GM23338 (cell line): ENCODE data around the gene KCNJ8. TPM values are rescaled to one million over a fixed set of nuclear protein-coding genes. Genes with fewer than 3 reads are reported as not detected.
A peak's percentile ranks its signal among the peaks of the same experiment; 100 is the strongest.

Experiments
- ATAC-seq: fragments of 200-7000 bp; cut with Tn5 transposase; 3 replicates; pipeline ENCODE4 v1.9.1; 2020
- DNase-seq: peaks from one replicate; pipeline ENCODE4 v3.0.0-alpha.2; 2015; ENCODE audit warnings: low spot score
- H2AFZ ChIP-seq: fragments of 200-600 bp; sonication (generic); 2 replicates; pipeline ENCODE4 v1.8.0; 2016; ENCODE audit warnings: antibody characterized with exemption, mild to moderate bottlenecking, moderate library complexity
- H3F3A ChIP-seq: fragments of 200-600 bp; sonication (generic); replicated peaks from 2 replicates; pipeline ENCODE4 v1.8.0; 2017; ENCODE audit warnings: antibody characterized with exemption, mixed run types, low read depth
- H3K27ac ChIP-seq: fragments of 200-600 bp; sonication (generic); 2 replicates; pipeline ENCODE4 v1.6.1; 2016; ENCODE audit warnings: low read depth
- H3K27me3 ChIP-seq: fragments of 200-600 bp; sonication (generic); 2 replicates; pipeline ENCODE4 v1.8.0; 2016; ENCODE audit warnings: mild to moderate bottlenecking, mixed run types, moderate library complexity; ENCODE audit not compliant: insufficient read depth
- H3K36me3 ChIP-seq: fragments of 200-600 bp; sonication (generic); 2 replicates; pipeline ENCODE4 v1.8.0; 2016; ENCODE audit warnings: mild to moderate bottlenecking; ENCODE audit not compliant: insufficient read depth
- H3K4me1 ChIP-seq: fragments of 200-600 bp; sonication (generic); 2 replicates; pipeline ENCODE4 v1.8.0; 2016; ENCODE audit warnings: mild to moderate bottlenecking, moderate library complexity; ENCODE audit not compliant: insufficient read depth
- H3K4me2 ChIP-seq: fragments of 200-600 bp; sonication (generic); 2 replicates; pipeline ENCODE4 v1.7.1; 2017; ENCODE audit warnings: mixed run types
- H3K4me3 ChIP-seq: fragments of 200-600 bp; sonication (generic); 2 replicates; pipeline ENCODE4 v1.6.1; 2016; ENCODE audit warnings: mixed run types
- H3K79me2 ChIP-seq: fragments of 200-600 bp; sonication (generic); replicated peaks from 2 replicates; pipeline ENCODE4 v1.8.0; 2017; ENCODE audit warnings: mild to moderate bottlenecking; ENCODE audit not compliant: insufficient read depth
- H3K9me2 ChIP-seq: fragments of 200-600 bp; sonication (generic); 2 replicates; pipeline ENCODE4 v1.8.0; 2017; ENCODE audit not compliant: insufficient read depth
- H4K20me1 ChIP-seq: fragments of 200-600 bp; sonication (generic); replicated peaks from 2 replicates; pipeline ENCODE4 v1.8.0; 2017; ENCODE audit warnings: mild to moderate bottlenecking; ENCODE audit not compliant: insufficient read depth
- H3K27ac Mint-ChIP-seq: 2 replicates; pipeline ENCODE4 v1.8.0; 2020; ENCODE audit warnings: inconsistent platforms, mild to moderate bottlenecking, moderate library complexity, mixed read lengths
- H3K27me3 Mint-ChIP-seq: 3 replicates; pipeline ENCODE4 v1.8.0; 2022; ENCODE audit warnings: low read depth, mild to moderate bottlenecking, moderate library complexity, mixed read lengths, inconsistent platforms; ENCODE audit not compliant: insufficient read depth, poor library complexity
- H3K36me3 Mint-ChIP-seq: 3 replicates; pipeline ENCODE4 v1.8.0; 2021; ENCODE audit warnings: low read depth, mild to moderate bottlenecking, inconsistent platforms, moderate library complexity, mixed read lengths
- H3K4me1 Mint-ChIP-seq: 3 replicates; pipeline ENCODE4 v1.8.0; 2020; ENCODE audit warnings: mild to moderate bottlenecking, inconsistent platforms, mixed read lengths
- H3K4me3 Mint-ChIP-seq: 3 replicates; pipeline ENCODE4 v1.8.0; 2021; ENCODE audit warnings: moderate library complexity, mild to moderate bottlenecking, inconsistent platforms, mixed read lengths
- H3K9me3 Mint-ChIP-seq: 3 replicates; pipeline ENCODE4 v1.8.0; 2020; ENCODE audit warnings: moderate library complexity, mild to moderate bottlenecking, inconsistent platforms, mixed read lengths
- CREB1 ChIP-seq: fragments of 250-450 bp; sonication (Bioruptor Pico); IDR thresholded peaks from 2 replicates; pipeline ENCODE4 v1.5.0; 2020; ENCODE audit warnings: low read depth, mild to moderate bottlenecking, moderate library complexity
- EZH2phosphoT487 ChIP-seq: fragments of 200-600 bp; sonication (generic); IDR thresholded peaks from one replicate; pipeline ENCODE4 v1.8.1; 2018; ENCODE audit warnings: antibody characterized with exemption; ENCODE audit not compliant: unreplicated experiment
- POLR2AphosphoS5 ChIP-seq: IDR thresholded peaks from 2 replicates; pipeline ENCODE4 v1.6.1; 2016; ENCODE audit warnings: antibody characterized with exemption, low read depth
- STAT1 ChIP-seq: IDR thresholded peaks from one replicate; pipeline ENCODE4 v1.6.1; 2016; ENCODE audit warnings: antibody characterized with exemption; ENCODE audit not compliant: unreplicated experiment
- polyA plus RNA-seq: library from polyadenylated mRNA; unstranded; fragments of >200 nt; fragmentation: Nextera tagmentation; extraction: Ambion mirVana; gene quantifications from 2 replicates; pipeline ENCODE4 v1.2.1, GENCODE V29; 2016
- total RNA-seq: library from RNA; depleted of rRNA; stranded (reverse); fragments of >200 nt; shearing (Covaris generic); gene quantifications from 2 replicates; pipeline ENCODE4 v1.2.3, GENCODE V29; 2014
- TF ChIP-seq, protein P1 (sequence below): fragments of 250-450 bp; sonication (Bioruptor Pico); IDR thresholded peaks from 2 replicates; pipeline ENCODE4 v1.5.0; 2020; ENCODE audit warnings: mild to moderate bottlenecking, moderate library complexity
- TF ChIP-seq, protein P2 (sequence below): IDR thresholded peaks from one replicate; pipeline ENCODE4 v1.6.1; 2018; ENCODE audit warnings: antibody characterized with exemption; ENCODE audit not compliant: unreplicated experiment
- TF ChIP-seq, protein P3 (sequence below), 2 experiments: fragments of 200-600 bp in 1 of 2; sonication (generic) in 1 of 2; conservative IDR thresholded peaks; 2 replicates each; pipeline versions ENCODE4 v1.5.1 to v1.6.1; 2016 to 2017; ENCODE audit warnings: antibody characterized with exemption in 2 of 2, low read depth in 2 of 2, mild to moderate bottlenecking in 2 of 2, moderate library complexity in 1 of 2

The KCNJ8 gene
- total and polyA plus RNA-seq, 2 experiments from 2014 or later, result 0.82 to 0.87 TPM

DNA sequence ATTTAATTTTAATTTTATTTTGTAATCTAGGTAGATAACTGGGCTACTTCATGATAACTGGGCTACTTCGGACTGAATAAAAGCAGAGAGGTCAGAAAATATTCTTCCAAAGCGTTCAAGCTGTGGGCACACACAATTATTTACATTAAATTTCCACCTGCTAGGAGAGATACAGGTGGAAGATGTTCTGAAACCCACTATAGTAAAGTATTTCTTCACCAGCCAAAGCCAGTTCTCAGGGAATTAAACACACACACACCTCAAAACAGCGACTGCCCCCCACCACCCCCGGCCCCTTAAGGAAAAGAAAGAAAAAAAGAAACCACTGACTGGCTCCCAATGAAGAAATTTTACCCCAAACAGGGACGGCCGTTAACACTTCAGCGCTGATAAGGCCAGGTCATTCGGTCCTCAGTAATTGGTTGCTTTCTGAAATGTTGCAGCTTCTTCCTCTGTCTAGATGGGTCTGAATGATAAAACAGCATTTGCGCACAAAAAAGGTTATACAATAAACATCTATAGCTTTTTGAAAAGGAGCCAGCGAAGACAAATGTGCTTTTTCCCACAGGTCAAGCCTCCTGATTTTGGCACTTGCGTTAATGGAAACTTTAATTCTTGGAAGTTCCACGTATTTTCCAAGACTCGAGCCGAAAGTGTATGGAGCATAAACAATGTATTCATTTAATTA lies 771 bp upstream of the KCNJ8 start (continued):
- TF ChIP-seq, protein P1, sequence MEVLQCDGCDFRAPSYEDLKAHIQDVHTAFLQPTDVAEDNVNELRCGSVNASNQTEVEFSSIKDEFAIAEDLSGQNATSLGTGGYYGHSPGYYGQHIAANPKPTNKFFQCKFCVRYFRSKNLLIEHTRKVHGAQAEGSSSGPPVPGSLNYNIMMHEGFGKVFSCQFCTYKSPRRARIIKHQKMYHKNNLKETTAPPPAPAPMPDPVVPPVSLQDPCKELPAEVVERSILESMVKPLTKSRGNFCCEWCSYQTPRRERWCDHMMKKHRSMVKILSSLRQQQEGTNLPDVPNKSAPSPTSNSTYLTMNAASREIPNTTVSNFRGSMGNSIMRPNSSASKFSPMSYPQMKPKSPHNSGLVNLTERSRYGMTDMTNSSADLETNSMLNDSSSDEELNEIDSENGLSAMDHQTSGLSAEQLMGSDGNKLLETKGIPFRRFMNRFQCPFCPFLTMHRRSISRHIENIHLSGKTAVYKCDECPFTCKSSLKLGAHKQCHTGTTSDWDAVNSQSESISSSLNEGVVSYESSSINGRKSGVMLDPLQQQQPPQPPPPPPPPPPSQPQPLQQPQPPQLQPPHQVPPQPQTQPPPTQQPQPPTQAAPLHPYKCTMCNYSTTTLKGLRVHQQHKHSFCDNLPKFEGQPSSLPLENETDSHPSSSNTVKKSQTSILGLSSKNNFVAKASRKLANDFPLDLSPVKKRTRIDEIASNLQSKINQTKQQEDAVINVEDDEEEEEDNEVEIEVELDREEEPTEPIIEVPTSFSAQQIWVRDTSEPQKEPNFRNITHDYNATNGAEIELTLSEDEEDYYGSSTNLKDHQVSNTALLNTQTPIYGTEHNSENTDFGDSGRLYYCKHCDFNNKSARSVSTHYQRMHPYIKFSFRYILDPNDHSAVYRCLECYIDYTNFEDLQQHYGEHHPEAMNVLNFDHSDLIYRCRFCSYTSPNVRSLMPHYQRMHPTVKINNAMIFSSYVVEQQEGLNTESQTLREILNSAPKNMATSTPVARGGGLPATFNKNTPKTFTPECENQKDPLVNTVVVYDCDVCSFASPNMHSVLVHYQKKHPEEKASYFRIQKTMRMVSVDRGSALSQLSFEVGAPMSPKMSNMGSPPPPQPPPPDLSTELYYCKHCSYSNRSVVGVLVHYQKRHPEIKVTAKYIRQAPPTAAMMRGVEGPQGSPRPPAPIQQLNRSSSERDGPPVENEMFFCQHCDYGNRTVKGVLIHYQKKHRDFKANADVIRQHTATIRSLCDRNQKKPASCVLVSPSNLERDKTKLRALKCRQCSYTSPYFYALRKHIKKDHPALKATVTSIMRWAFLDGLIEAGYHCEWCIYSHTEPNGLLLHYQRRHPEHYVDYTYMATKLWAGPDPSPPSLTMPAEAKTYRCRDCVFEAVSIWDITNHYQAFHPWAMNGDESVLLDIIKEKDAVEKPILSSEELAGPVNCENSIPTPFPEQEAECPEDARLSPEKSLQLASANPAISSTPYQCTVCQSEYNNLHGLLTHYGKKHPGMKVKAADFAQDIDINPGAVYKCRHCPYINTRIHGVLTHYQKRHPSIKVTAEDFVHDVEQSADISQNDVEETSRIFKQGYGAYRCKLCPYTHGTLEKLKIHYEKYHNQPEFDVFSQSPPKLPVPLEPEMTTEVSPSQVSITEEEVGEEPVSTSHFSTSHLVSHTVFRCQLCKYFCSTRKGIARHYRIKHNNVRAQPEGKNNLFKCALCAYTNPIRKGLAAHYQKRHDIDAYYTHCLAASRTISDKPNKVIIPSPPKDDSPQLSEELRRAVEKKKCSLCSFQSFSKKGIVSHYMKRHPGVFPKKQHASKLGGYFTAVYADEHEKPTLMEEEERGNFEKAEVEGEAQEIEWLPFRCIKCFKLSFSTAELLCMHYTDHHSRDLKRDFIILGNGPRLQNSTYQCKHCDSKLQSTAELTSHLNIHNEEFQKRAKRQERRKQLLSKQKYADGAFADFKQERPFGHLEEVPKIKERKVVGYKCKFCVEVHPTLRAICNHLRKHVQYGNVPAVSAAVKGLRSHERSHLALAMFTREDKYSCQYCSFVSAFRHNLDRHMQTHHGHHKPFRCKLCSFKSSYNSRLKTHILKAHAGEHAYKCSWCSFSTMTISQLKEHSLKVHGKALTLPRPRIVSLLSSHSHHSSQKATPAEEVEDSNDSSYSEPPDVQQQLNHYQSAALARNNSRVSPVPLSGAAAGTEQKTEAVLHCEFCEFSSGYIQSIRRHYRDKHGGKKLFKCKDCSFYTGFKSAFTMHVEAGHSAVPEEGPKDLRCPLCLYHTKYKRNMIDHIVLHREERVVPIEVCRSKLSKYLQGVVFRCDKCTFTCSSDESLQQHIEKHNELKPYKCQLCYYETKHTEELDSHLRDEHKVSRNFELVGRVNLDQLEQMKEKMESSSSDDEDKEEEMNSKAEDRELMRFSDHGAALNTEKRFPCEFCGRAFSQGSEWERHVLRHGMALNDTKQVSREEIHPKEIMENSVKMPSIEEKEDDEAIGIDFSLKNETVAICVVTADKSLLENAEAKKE (CRISPR knock-in tag), result no peak
- no peak for TF ChIP-seq STAT1
- TF ChIP-seq, protein P2, sequence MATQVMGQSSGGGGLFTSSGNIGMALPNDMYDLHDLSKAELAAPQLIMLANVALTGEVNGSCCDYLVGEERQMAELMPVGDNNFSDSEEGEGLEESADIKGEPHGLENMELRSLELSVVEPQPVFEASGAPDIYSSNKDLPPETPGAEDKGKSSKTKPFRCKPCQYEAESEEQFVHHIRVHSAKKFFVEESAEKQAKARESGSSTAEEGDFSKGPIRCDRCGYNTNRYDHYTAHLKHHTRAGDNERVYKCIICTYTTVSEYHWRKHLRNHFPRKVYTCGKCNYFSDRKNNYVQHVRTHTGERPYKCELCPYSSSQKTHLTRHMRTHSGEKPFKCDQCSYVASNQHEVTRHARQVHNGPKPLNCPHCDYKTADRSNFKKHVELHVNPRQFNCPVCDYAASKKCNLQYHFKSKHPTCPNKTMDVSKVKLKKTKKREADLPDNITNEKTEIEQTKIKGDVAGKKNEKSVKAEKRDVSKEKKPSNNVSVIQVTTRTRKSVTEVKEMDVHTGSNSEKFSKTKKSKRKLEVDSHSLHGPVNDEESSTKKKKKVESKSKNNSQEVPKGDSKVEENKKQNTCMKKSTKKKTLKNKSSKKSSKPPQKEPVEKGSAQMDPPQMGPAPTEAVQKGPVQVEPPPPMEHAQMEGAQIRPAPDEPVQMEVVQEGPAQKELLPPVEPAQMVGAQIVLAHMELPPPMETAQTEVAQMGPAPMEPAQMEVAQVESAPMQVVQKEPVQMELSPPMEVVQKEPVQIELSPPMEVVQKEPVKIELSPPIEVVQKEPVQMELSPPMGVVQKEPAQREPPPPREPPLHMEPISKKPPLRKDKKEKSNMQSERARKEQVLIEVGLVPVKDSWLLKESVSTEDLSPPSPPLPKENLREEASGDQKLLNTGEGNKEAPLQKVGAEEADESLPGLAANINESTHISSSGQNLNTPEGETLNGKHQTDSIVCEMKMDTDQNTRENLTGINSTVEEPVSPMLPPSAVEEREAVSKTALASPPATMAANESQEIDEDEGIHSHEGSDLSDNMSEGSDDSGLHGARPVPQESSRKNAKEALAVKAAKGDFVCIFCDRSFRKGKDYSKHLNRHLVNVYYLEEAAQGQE, result no peak

DNA sequence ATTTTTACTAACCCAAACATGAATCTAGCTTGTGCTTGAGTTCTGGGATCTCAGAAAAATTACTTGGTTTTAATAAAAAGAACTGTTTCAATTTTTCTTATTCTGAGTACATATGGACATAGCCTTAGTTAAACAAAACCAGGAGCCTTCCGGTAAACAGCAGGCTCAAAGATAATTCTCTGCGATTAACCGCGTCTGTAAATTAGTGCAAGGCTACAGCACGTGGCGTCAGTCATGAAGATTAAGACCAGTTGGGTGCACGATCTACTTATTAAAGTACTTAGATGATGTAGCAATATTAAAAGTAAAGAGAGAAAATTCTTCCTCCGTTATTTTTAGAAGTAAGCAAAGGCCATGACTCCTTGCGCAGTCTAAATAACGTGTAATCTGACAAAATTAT lies 700 bp downstream of the KCNJ8 start:
- peak overlapping the region; percentile 69 for H3K4me3 Mint-ChIP-seq
- H3K9me2 ChIP-seq, result no peaks in the 10 kb centered on the region
- DNase-seq (peak; percentile 12), ATAC-seq (no peak)
- peak overlapping the region; percentile 89 for H3K4me2 ChIP-seq
- H3K79me2 ChIP-seq, result no peaks in the 10 kb centered on the region
- peaks cover 11% of the 10 kb centered on the region for H3K4me1 ChIP-seq
- no peaks in the 10 kb centered on the region for H3K36me3 Mint-ChIP-seq
- H3K27me3 ChIP-seq, result peaks cover 32% of the 10 kb centered on the region
- H3K4me3 ChIP-seq, result peak overlapping the region; percentile 74
- H3K36me3 ChIP-seq, result no peaks in the 10 kb centered on the region
- H3K27me3 Mint-ChIP-seq, result peaks cover 9% of the 10 kb centered on the region
- H3K4me1 Mint-ChIP-seq, result peaks cover 14% of the 10 kb centered on the region
- H3K27ac Mint-ChIP-seq, result no peak overlapping the region
- H3K9me3 Mint-ChIP-seq, result no peaks in the 10 kb centered on the region
- no peaks in the 10 kb centered on the region for H3F3A ChIP-seq
- peak overlapping the region; percentile 80 for H2AFZ ChIP-seq
- H4K20me1 ChIP-seq, result no peaks in the 10 kb centered on the region
- no peak overlapping the region for H3K27ac ChIP-seq
- TF ChIP-seq POLR2AphosphoS5 (no peak), CREB1 (CRISPR knock-in tag) (no peak), EZH2phosphoT487 (no peak)
- TF ChIP-seq, protein P2, result no peak
- TF ChIP-seq, protein P3, sequence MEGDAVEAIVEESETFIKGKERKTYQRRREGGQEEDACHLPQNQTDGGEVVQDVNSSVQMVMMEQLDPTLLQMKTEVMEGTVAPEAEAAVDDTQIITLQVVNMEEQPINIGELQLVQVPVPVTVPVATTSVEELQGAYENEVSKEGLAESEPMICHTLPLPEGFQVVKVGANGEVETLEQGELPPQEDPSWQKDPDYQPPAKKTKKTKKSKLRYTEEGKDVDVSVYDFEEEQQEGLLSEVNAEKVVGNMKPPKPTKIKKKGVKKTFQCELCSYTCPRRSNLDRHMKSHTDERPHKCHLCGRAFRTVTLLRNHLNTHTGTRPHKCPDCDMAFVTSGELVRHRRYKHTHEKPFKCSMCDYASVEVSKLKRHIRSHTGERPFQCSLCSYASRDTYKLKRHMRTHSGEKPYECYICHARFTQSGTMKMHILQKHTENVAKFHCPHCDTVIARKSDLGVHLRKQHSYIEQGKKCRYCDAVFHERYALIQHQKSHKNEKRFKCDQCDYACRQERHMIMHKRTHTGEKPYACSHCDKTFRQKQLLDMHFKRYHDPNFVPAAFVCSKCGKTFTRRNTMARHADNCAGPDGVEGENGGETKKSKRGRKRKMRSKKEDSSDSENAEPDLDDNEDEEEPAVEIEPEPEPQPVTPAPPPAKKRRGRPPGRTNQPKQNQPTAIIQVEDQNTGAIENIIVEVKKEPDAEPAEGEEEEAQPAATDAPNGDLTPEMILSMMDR (conservative IDR thresholded peaks at IDR 0.05; ENCODE audit: low read depth in 2 of 2), result no peak
